HepG2 (cell line): Measurements from ENCODE around the gene GPR17. TPM values are rescaled to one million over a fixed set of nuclear protein-coding genes. Genes with fewer than 3 reads are reported as not detected.

Experiments used
- ATAC-seq: fragments of 200-7000 bp; cut with Tn5 transposase; 3 replicates; pipeline ENCODE4 v1.9.1; 2020; ENCODE audit warnings: mild to moderate bottlenecking, moderate library complexity
- BruUV-seq: library from RNA; stranded (reverse); fragments of 400-500 nt; replicated peaks from 2 replicates; lab custom pipeline; 2021; lab: Mats Ljungman, UMichigan
- CTCF ChIA-PET: fragments of 300-600 bp; formaldehyde crosslinking; extraction: SDS; loops from one replicate; lab custom pipeline; 2021; ENCODE audit warnings: low total read pairs, inconsistent platforms, low intra/inter-chr PET ratio; lab: Yijun Ruan, JAX
- POLR2A ChIA-PET: fragments of 350-600 bp; sonication (Branson Sonifier 250); formaldehyde crosslinking; loops from one replicate; lab custom pipeline; 2020; ENCODE audit warnings: antibody characterized with exemption, inconsistent platforms; lab: Yijun Ruan, JAX
- DNase-seq: peaks from one replicate; pipeline ENCODE4 v3.0.0-alpha.2; 2015; ENCODE audit warnings: low spot score
- FAIRE-seq: peaks from 3 replicates; lab custom pipeline; 2011; peaks lifted over from hg19 to GRCh38; lab: Jason Lieb, UNC
- H2AFZ ChIP-seq: one replicate; pipeline ENCODE4 v1.6.1; 2011; ENCODE audit warnings: low read length, inconsistent platforms
- H3K27ac ChIP-seq: fragments of 300-600 bp; 3 replicates; pipeline ENCODE4 v1.8.0; 2011; ENCODE audit warnings: mixed run types, mild to moderate bottlenecking, mixed read lengths, low read length, inconsistent platforms; ENCODE audit not compliant: insufficient read depth; ENCODE audit errors: extremely low read length
- H3K27me3 ChIP-seq, 2 experiments: fragments of 200-600 bp in 1 of 2; 2 replicates in 1 of 2; 3 replicates in 1 of 2; pipeline versions ENCODE4 v1.6.0 to v1.8.0; 2011; ENCODE audit warnings: low read length in 2 of 2, mild to moderate bottlenecking in 2 of 2, moderate library complexity in 2 of 2, inconsistent platforms in 1 of 2; ENCODE audit not compliant: insufficient read depth in 2 of 2, control insufficient read depth in 1 of 2
- H3K36me3 ChIP-seq, 2 experiments: fragments of 200-600 bp in 1 of 2; replicated peaks in 1 of 2; 2 replicates in 1 of 2; 3 replicates in 1 of 2; pipeline versions ENCODE4 v1.5.1 to v1.8.0; 2011; ENCODE audit warnings: low read length in 2 of 2, inconsistent platforms in 1 of 2; ENCODE audit not compliant: insufficient read depth in 2 of 2, control insufficient read depth in 1 of 2
- H3K4me1 ChIP-seq: 2 replicates; pipeline ENCODE4 v1.5.1; 2012; ENCODE audit warnings: low read length, inconsistent platforms; ENCODE audit not compliant: insufficient read depth
- H3K4me2 ChIP-seq: 2 replicates; pipeline ENCODE4 v1.6.0; 2011; ENCODE audit warnings: low read depth, low read length, inconsistent platforms
- H3K4me3 ChIP-seq, 3 experiments: fragments of 200-600 bp in 1 of 3; sonication (generic), shearing (Covaris generic) in 1 of 3; replicated peaks in 1 of 3; 2 replicates each; pipeline ENCODE4 v1.5.1; 2011 to 2016; ENCODE audit warnings: low read length in 3 of 3, inconsistent platforms in 2 of 3, low read depth in 2 of 3, mild to moderate bottlenecking in 2 of 3, control low read depth in 1 of 3, mixed read lengths in 1 of 3; ENCODE audit not compliant: insufficient read depth in 1 of 3
- H3K79me2 ChIP-seq: one replicate; pipeline ENCODE4 v1.6.1; 2011; ENCODE audit warnings: low read length, inconsistent platforms; ENCODE audit not compliant: insufficient read depth
- H3K9ac ChIP-seq: 2 replicates; pipeline ENCODE4 v1.6.0; 2011; ENCODE audit warnings: mild to moderate bottlenecking, low read depth, low read length, inconsistent platforms; ENCODE audit not compliant: insufficient read depth
- H3K9me3 ChIP-seq: 2 replicates; pipeline ENCODE4 v1.5.1; 2012; ENCODE audit warnings: mild to moderate bottlenecking, low read length
- H4K20me1 ChIP-seq: 2 replicates; pipeline ENCODE4 v1.6.0; 2011; ENCODE audit warnings: inconsistent platforms, mild to moderate bottlenecking, low read length, moderate library complexity; ENCODE audit not compliant: insufficient read depth
- ERF ChIP-seq: IDR thresholded peaks from 2 replicates; pipeline ENCODE4 v1.6.1; 2018; ENCODE audit warnings: missing biosample characterization, missing genetic modification reagents
- MLX ChIP-seq: IDR thresholded peaks from 2 replicates; pipeline ENCODE4 v1.6.1; 2016
- NR2F1 ChIP-seq, 2 experiments: fragments of 450-650 bp in 1 of 2; formaldehyde crosslinking in 1 of 2; IDR thresholded peaks; 2 replicates each; pipeline versions ENCODE4 v1.5.0 to v1.6.1; 2016 to 2020; ENCODE audit warnings: mild to moderate bottlenecking in 1 of 2, missing compliant biosample characterization in 1 of 2, missing genetic modification reagents in 1 of 2, moderate library complexity in 1 of 2
- PAX8 ChIP-seq: sonication (generic); formaldehyde crosslinking; IDR thresholded peaks from 2 replicates; pipeline ENCODE4 v1.8.0; 2022; ENCODE audit warnings: mild to moderate bottlenecking, missing genetic modification reagents, borderline replicate concordance
- ZFP90 ChIP-seq: sonication (generic); formaldehyde crosslinking; IDR thresholded peaks from 2 replicates; pipeline ENCODE4 v1.8.0; 2022; ENCODE audit warnings: missing genetic modification reagents, mild to moderate bottlenecking, inconsistent platforms, borderline replicate concordance
- ZNF513 ChIP-seq: sonication (generic); formaldehyde crosslinking; conservative IDR thresholded peaks from 2 replicates; pipeline ENCODE4 v1.5.0; 2020; ENCODE audit warnings: missing genetic modification reagents
- WGBS: methylation state at CpG from one replicate; pipeline ENCODE4 v1.1.6; 2017; ENCODE audit warnings: low lambda C conversion rate; 5-methylcytosine and 5-hydroxymethylcytosine counted together
- in situ Hi-C: cut with HindIII; loops from 2 replicates; pipeline ENCODE4 v1.10.0; 2017; ENCODE audit warnings: low pct_unique_long_range_greater_than_20kb; ENCODE audit not compliant: extremely low pct_ligation_motif_present
- intact Hi-C: fragments of 100-400 bp; cut with micrococcal nuclease; formaldehyde crosslinking; loops from one replicate; pipeline ENCODE4 v1.10.0; 2022; ENCODE audit not compliant: unreplicated experiment
- polyA plus RNA-seq, 8 experiments: library from polyadenylated mRNA; depleted of rRNA in 3 of 8; stranded (reverse) in 7 of 8; unstranded in 1 of 8; fragments of >200 nt; fragmentation: Illumina TruSeq in 4 of 8; extraction: Trizol in 4 of 8; gene quantifications; 2 replicates each; pipeline versions ENCODE4 v1.2.1 to v1.2.3, GENCODE V29; 2011 to 2016; ENCODE audit warnings: low read depth in 4 of 8, missing spikeins in 1 of 8, mixed read lengths in 1 of 8; ENCODE audit not compliant: insufficient read depth in 1 of 8
- total RNA-seq, 5 experiments: library from RNA; depleted of rRNA; stranded (reverse); fragments of >200 nt; fragmentation: Illumina TruSeq; extraction: Trizol; gene quantifications; 2 replicates each; pipeline ENCODE4 v1.2.3, GENCODE V29; 2016; ENCODE audit warnings: low read depth in 1 of 5
- TF ChIP-seq, protein P1 (sequence below): sonication (generic); formaldehyde crosslinking; conservative IDR thresholded peaks from 2 replicates; pipeline ENCODE4 v1.4.0; 2020; ENCODE audit warnings: missing genetic modification reagents
- TF ChIP-seq, protein P2 (sequence below): sonication (generic); formaldehyde crosslinking; IDR thresholded peaks from 2 replicates; pipeline ENCODE4 v1.5.1; 2020; ENCODE audit warnings: missing genetic modification reagents, mild to moderate bottlenecking, borderline replicate concordance

The GPR17 gene
- total and polyA plus RNA-seq, 2 of the 13 experiments (the other 11 are each of a cell fraction or from before 2014, with no cell fraction given), result not detected

DNA sequence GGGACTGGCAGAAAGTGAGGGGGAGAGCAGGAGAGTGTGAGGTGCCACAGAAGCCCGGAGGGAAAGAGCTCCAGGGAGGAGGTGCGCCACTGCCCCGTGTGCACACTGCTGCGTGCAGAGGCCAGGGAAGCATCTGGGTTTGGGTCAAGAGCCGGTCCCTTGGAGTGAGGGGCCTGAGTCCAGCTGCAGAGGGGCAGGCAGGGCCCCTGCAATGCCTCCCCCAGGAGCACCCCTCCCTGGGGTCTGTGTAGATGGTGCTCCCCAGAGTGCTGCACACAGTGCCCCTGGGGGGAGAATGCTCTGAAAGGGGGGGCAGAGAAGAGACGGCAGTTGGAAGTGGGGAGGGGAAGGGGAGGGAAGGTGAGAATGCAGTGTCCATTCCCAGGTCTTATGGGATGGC lies 33.0 kb downstream of the GPR17 start:
- H3K9me3 ChIP-seq, result no peaks in the 10 kb centered on the region
- no peaks in the 10 kb centered on the region for H3K36me3 ChIP-seq
- H4K20me1 ChIP-seq, result no peaks in the 10 kb centered on the region; the same call in 1 of the 2 replicates
- FAIRE-seq, result no peak
- no peak overlapping the region for H3K9ac ChIP-seq
- H3K27ac ChIP-seq, result no peak overlapping the region
- CTCF ChIA-PET, result no interaction called here
- no peaks in the 10 kb centered on the region for H3K79me2 ChIP-seq
- no peak overlapping the region for H2AFZ ChIP-seq
- WGBS, result 60% methylated on average over 6 of the region's 6 CpGs
- no peak for ATAC-seq
- BruUV-seq, result no TSS peak
- H3K4me3 ChIP-seq, result no peak overlapping the region
- no peak for DNase-seq
- peaks cover 27% of the 10 kb centered on the region for H3K4me1 ChIP-seq
- intact Hi-C loops, result no loop called here
- peaks cover 19 to 83% of the 10 kb centered on the region in 2 experiments for H3K27me3 ChIP-seq
- in situ Hi-C loops, result no loop called here
- POLR2A ChIA-PET, result no interaction called here
- no peak overlapping the region for H3K4me2 ChIP-seq
- TF ChIP-seq, protein P1, sequence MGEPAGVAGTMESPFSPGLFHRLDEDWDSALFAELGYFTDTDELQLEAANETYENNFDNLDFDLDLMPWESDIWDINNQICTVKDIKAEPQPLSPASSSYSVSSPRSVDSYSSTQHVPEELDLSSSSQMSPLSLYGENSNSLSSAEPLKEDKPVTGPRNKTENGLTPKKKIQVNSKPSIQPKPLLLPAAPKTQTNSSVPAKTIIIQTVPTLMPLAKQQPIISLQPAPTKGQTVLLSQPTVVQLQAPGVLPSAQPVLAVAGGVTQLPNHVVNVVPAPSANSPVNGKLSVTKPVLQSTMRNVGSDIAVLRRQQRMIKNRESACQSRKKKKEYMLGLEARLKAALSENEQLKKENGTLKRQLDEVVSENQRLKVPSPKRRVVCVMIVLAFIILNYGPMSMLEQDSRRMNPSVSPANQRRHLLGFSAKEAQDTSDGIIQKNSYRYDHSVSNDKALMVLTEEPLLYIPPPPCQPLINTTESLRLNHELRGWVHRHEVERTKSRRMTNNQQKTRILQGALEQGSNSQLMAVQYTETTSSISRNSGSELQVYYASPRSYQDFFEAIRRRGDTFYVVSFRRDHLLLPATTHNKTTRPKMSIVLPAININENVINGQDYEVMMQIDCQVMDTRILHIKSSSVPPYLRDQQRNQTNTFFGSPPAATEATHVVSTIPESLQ (CRISPR knock-in tag), result no peak
- no peak for TF ChIP-seq ERF (CRISPR knock-in tag)
- no peak for TF ChIP-seq ZFP90
- no peak for TF ChIP-seq MLX (CRISPR knock-in tag)
- TF ChIP-seq NR2F1 (CRISPR knock-in tag; IDR thresholded peaks at IDR 0.05), result no peak
- no peak for TF ChIP-seq PAX8 (CRISPR knock-in tag)
- no peak for TF ChIP-seq ZNF513
- TF ChIP-seq, protein P2, sequence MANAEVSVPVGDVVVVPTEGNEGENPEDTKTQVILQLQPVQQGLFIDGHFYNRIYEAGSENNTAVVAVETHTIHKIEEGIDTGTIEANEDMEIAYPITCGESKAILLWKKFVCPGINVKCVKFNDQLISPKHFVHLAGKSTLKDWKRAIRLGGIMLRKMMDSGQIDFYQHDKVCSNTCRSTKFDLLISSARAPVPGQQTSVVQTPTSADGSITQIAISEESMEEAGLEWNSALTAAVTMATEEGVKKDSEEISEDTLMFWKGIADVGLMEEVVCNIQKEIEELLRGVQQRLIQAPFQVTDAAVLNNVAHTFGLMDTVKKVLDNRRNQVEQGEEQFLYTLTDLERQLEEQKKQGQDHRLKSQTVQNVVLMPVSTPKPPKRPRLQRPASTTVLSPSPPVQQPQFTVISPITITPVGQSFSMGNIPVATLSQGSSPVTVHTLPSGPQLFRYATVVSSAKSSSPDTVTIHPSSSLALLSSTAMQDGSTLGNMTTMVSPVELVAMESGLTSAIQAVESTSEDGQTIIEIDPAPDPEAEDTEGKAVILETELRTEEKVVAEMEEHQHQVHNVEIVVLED, result no peak
